ENCODE results near the gene BCL2L14.

Gene BCL2L14

DNA sequence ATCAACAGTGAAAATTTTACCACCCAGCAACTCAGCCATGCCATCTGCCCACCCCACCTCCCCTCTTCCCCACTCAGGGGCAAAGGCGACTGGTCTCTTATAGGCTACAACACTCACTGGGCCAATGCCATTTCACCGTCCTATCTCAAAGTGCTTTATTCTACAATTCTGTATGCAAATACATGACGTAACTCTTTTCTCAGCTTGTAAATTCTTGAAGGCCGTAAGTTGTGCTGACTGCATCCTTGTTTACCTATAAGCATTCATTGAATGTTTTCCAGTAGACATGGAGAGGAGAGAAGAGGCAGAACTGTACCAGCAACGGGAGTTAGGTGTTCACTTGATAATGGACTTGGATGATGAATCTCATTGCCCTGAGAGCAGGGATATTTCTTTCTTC is 15.6 kb downstream of the BCL2L14 start:
- TF ChIP-seq, protein P1, sequence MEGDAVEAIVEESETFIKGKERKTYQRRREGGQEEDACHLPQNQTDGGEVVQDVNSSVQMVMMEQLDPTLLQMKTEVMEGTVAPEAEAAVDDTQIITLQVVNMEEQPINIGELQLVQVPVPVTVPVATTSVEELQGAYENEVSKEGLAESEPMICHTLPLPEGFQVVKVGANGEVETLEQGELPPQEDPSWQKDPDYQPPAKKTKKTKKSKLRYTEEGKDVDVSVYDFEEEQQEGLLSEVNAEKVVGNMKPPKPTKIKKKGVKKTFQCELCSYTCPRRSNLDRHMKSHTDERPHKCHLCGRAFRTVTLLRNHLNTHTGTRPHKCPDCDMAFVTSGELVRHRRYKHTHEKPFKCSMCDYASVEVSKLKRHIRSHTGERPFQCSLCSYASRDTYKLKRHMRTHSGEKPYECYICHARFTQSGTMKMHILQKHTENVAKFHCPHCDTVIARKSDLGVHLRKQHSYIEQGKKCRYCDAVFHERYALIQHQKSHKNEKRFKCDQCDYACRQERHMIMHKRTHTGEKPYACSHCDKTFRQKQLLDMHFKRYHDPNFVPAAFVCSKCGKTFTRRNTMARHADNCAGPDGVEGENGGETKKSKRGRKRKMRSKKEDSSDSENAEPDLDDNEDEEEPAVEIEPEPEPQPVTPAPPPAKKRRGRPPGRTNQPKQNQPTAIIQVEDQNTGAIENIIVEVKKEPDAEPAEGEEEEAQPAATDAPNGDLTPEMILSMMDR (IDR thresholded peaks at IDR 0.05), result no peak

DNA sequence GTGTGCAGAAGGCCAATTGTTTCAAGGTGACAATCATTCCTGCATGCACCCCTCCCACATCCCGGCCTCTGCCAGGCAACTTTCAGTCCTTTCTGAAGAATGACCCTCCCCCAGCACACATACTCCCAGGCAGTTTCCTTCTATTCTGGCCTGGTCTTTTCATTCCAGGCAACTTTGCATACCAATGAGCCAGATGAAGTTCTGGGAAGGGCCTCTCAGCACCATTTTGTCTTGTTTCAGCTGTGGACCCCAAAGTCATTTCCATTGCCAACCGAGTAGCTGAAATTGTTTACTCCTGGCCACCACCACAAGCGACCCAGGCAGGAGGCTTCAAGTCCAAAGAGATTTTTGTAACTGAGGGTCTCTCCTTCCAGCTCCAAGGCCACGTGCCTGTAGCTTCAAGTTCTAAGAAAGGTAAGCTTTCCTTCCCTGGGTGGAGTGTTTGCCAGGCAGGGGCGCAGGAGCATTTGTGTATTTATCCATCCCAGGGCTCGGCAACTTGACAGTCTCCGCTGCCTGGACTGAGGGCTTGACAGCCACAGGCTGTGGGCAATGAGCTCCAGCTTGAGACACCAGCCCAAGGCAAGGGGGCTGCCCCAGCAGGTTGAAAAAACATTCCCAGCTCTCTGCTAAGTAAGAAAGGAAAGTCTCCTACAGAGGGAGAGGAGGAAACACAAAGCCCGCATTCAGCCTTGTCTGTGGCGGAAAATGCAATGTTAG is 16.4 kb downstream of the BCL2L14 start:
- TF ChIP-seq, protein P1 (IDR thresholded peaks at IDR 0.05), result no peak

- TF ChIP-seq, protein P1 (IDR thresholded peaks at IDR 0.05), result no peak
Observed at GRCh38 chr12:12087693-12088034, 16.9 kb downstream of the BCL2L14 start.

DNA sequence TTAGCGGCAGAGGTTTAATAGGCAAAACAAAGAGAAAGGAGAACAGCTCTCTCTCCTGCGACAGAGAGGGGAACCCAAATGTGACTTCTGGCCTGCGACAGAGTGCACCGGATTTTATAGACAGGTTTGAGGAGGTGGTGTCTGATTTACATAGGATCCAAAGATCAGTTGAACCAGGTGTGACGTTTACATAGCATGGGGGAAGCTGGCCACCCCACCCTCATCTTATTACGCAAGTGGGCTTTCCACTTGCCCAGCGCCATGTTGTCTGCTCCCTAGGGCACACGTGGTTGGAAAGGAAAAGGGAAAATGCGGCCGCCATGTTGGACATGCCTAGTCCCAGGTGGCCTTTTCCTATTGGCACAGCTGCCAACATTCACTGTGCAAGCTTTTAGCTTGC is 17.4 kb downstream of the BCL2L14 start:
- TF ChIP-seq, protein P1 (IDR thresholded peaks at IDR 0.05), result no peak

DNA sequence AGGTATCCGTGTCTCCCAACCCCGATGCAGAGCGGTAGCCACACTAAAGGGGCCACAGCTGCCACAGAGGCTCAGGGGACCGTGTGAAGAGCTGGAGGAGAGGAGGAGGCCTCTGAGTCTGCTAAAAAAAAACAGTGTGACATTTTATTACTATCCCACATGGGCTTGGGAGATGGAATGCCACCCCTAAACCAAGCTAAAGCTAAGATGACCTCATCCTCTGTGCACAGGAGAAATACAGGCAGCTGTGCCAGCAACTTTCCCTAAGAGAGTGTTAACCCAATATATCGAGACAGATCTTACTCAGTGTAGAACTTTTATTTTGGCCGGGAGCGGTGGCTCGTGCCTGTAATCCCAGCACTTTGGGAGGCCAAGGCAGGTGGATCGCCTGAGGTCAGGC is 18.0 kb downstream of the BCL2L14 start:
- TF ChIP-seq, protein P1 (IDR thresholded peaks at IDR 0.05), result no peak

DNA sequence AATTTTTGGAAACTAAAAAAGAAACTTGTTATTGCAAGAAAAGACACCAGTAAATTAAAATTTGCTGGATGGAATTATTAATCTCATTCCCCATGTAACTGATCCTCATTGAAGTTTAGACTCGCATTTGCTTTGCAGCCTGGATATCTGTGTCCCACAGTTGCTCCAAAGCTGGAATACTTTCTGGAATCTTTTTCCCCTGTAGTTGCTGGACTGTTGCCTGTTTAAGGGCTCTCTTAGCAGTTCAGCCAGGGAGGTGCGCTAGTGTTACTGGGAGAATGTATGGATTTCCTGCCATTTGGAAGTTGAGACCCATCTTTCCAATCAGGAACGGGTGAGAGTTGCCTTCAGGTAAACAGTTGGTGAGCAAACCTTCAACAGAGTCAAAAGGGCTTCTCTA is 20.3 kb downstream of the BCL2L14 start:
- TF ChIP-seq, protein P1 (IDR thresholded peaks at IDR 0.05), result no peak

DNA sequence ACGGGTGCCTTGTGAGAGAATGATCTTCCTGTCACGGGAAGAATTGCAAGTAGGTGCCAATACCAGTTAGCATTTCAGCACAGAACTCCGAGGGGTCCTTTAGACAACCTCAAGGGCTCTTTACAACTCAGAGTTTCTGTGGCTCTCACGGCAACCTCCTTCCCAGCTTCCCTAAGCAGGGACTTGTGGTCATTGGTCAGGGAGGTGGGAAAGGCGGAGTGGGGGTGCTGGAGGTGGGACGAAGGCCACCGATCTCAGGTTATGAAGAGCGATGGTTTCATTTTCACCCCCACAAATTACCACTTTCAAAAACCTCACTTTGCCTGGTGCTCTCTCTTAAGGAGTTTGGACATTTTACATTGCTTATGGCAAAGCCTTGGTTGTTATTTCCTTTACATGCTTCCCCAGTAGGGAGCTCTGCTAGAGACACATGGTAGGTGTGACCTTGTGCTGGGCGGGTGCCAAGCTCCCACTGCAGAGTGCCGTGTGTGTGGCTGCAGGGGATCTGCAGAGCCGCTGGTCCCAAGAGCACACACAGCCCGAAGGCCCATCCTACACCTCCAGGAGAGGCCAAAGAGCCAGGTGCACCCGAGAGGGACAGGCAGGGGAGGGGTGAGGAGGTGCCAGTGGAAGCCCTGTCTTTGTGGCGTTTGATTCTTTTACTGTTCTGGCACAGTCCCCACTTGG is 21.4 kb downstream of the BCL2L14 start:
- TF ChIP-seq, protein P1 (IDR thresholded peaks at IDR 0.05), result no peak

Measured in LNCAP (cell line).